Keratinocyte (primary cell): Measurements from ENCODE around the gene SEC22A. TPM values are rescaled to one million over a fixed set of nuclear protein-coding genes. Genes with fewer than 3 reads are reported as not detected.

ENCODE experiments used
- DNase-seq: peaks from one replicate; pipeline ENCODE4 v3.0.0-alpha.2; 2011; ENCODE audit warnings: low read depth, missing footprints, low spot score
- FAIRE-seq: peaks from 2 replicates; lab custom pipeline; 2011; peaks lifted over from hg19 to GRCh38; lab: Jason Lieb, UNC
- H2AFZ ChIP-seq: 2 replicates; pipeline ENCODE4 v1.6.0; 2012; ENCODE audit warnings: low read length, control low read depth, inconsistent platforms; ENCODE audit not compliant: control insufficient read depth
- H3K27ac ChIP-seq: 2 replicates; pipeline ENCODE4 v1.5.1; 2011; ENCODE audit warnings: low read length; ENCODE audit not compliant: control insufficient read depth, insufficient read depth
- H3K27me3 ChIP-seq: 3 replicates; pipeline ENCODE4 v1.6.0; 2011; ENCODE audit warnings: low read length; ENCODE audit not compliant: control insufficient read depth, insufficient read depth; ENCODE audit errors: extremely low read depth
- H3K36me3 ChIP-seq, 2 experiments: 2 replicates in 1 of 2; 3 replicates in 1 of 2; pipeline ENCODE4 v1.5.1; 2011; ENCODE audit warnings: low read length in 2 of 2, mild to moderate bottlenecking in 1 of 2; ENCODE audit not compliant: control insufficient read depth in 2 of 2, insufficient read depth in 2 of 2; ENCODE audit errors: extremely low read depth in 1 of 2
- H3K4me1 ChIP-seq: 3 replicates; pipeline ENCODE4 v1.5.1; 2011; ENCODE audit warnings: low read length; ENCODE audit not compliant: control insufficient read depth, insufficient read depth; ENCODE audit errors: extremely low read depth
- H3K4me2 ChIP-seq: 3 replicates; pipeline ENCODE4 v1.6.0; 2011; ENCODE audit warnings: low read depth, low read length; ENCODE audit not compliant: control insufficient read depth, insufficient read depth; ENCODE audit errors: extremely low read depth
- H3K4me3 ChIP-seq, 3 experiments: fragments of 200-600 bp in 1 of 3; sonication (generic) in 1 of 3; 2 replicates in 2 of 3; 3 replicates in 1 of 3; pipeline ENCODE4 v1.5.1; 2011 to 2016; ENCODE audit warnings: low read length in 3 of 3, mild to moderate bottlenecking in 3 of 3, control low read depth in 2 of 3, inconsistent platforms in 1 of 3, low read depth in 1 of 3, mixed read lengths in 1 of 3, mixed run types in 1 of 3, moderate library complexity in 1 of 3; ENCODE audit not compliant: control insufficient read depth in 2 of 3, insufficient read depth in 2 of 3; ENCODE audit errors: extremely low read depth in 1 of 3
- H3K79me2 ChIP-seq: 2 replicates; pipeline ENCODE4 v1.6.0; 2012; ENCODE audit warnings: low read length; ENCODE audit not compliant: control insufficient read depth, insufficient read depth
- H3K9ac ChIP-seq: 3 replicates; pipeline ENCODE4 v1.6.0; 2011; ENCODE audit warnings: low read length; ENCODE audit not compliant: control insufficient read depth, insufficient read depth; ENCODE audit errors: extremely low read depth
- H3K9me1 ChIP-seq: 3 replicates; pipeline ENCODE4 v1.6.0; 2011; ENCODE audit warnings: low read length; ENCODE audit not compliant: control insufficient read depth, insufficient read depth; ENCODE audit errors: extremely low read depth
- H3K9me3 ChIP-seq: 2 replicates; pipeline ENCODE4 v1.5.1; 2012; ENCODE audit warnings: low read depth, low read length; ENCODE audit not compliant: control insufficient read depth
- H4K20me1 ChIP-seq: 3 replicates; pipeline ENCODE4 v1.6.0; 2011; ENCODE audit warnings: low read length; ENCODE audit not compliant: control insufficient read depth, insufficient read depth; ENCODE audit errors: extremely low read depth
- EZH2 ChIP-seq: IDR thresholded peaks from one replicate; pipeline ENCODE4 v1.6.1; 2012; ENCODE audit warnings: inconsistent platforms, mild to moderate bottlenecking, low read length, moderate library complexity
- dilution Hi-C: fragments of 300-500 bp; cut with MboI; formaldehyde crosslinking; loops from one replicate; pipeline ENCODE4 v1.7.0; 2020; ENCODE audit warnings: low sequenced_read_pairs; ENCODE audit not compliant: extremely low pct_ligation_motif_present
- polyA plus RNA-seq, 5 experiments: library from polyadenylated mRNA; depleted of rRNA in 3 of 5; stranded (reverse) in 3 of 5; stranded (forward) in 1 of 5; unstranded in 1 of 5; fragments of >200 nt; gene quantifications; 1 replicate in 1 of 5; 2 replicates in 3 of 5; 3 replicates in 1 of 5; pipeline versions ENCODE4 v1.2.1 to v1.2.3, GENCODE V29; 2011 to 2012; ENCODE audit warnings: missing spikeins in 2 of 5, low read depth in 1 of 5, low replicate concordance in 1 of 5
- TF ChIP-seq, protein P1 (sequence below), 3 experiments: IDR thresholded peaks in 1 of 3; conservative IDR thresholded peaks in 1 of 3; optimal IDR thresholded peaks in 1 of 3; 2 replicates in 2 of 3; 3 replicates in 1 of 3; pipeline versions ENCODE3 to v1.5.1; 2011; ENCODE audit warnings: low read length in 3 of 3, mild to moderate bottlenecking in 3 of 3, moderate library complexity in 2 of 3, control low read depth in 1 of 3, inconsistent platforms in 1 of 3; ENCODE audit not compliant: insufficient read depth in 2 of 3; ENCODE audit errors: extremely low read depth in 1 of 3

The SEC22A gene
- polyA plus RNA-seq, 1 donor (not counting 4 experiments of a cell fraction or from before 2014, with no cell fraction given), result 32.9 TPM

DNA sequence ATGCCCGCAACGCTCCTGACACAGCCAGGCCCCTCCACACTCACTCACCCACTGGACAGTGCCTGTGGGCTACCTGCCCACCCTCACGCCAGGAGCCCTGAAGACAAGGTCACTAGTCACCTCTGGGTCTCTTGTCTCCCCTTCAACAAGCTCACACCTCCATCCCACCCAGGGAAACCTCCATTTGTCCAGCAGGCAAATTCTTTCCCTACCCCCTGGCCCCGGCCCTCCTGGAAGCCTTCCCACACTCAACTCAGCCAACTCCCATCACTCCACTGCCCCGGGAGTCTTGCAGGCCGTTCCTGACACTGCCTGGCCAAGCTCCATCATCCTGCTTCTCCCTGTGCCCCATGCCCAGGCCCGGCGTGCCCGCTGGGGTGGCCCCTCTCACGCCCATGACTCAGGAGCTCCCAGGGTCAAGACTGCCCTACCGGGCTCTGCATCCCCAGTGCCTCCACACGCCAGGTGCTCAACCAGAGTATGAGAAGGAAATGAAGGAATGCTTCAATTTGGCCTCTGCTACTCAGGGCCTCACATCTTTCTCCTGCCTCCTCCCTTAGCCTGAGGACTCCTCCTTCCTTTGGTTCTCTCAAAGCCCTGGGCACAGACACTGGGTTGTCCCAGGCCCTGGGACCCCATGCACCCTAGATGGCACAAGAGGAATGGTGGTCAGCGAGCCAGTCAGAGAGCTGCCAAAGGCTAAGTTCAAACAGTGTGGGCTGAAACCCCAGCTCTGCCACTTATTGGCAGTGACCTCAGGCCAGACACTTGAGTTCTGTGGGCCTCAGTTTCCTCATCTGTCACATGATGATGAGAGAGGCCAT lies 88.6 kb downstream of the SEC22A start:
- no peak overlapping the region for H3K27ac ChIP-seq
- dilution Hi-C loops, result no loop called here
- H3K27me3 ChIP-seq, result peaks cover 10% of the 10 kb centered on the region
- TF ChIP-seq, protein P1, sequence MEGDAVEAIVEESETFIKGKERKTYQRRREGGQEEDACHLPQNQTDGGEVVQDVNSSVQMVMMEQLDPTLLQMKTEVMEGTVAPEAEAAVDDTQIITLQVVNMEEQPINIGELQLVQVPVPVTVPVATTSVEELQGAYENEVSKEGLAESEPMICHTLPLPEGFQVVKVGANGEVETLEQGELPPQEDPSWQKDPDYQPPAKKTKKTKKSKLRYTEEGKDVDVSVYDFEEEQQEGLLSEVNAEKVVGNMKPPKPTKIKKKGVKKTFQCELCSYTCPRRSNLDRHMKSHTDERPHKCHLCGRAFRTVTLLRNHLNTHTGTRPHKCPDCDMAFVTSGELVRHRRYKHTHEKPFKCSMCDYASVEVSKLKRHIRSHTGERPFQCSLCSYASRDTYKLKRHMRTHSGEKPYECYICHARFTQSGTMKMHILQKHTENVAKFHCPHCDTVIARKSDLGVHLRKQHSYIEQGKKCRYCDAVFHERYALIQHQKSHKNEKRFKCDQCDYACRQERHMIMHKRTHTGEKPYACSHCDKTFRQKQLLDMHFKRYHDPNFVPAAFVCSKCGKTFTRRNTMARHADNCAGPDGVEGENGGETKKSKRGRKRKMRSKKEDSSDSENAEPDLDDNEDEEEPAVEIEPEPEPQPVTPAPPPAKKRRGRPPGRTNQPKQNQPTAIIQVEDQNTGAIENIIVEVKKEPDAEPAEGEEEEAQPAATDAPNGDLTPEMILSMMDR (optimal IDR thresholded peaks at IDR 0.05 in 1 of 3, IDR thresholded peaks at IDR 0.05 in 1 of 3, conservative IDR thresholded peaks at IDR 0.05 in 1 of 3; ENCODE audit: extremely low read depth in 1 of 3, insufficient read depth in 2 of 3, low read length in 3 of 3), result no peak
- TF ChIP-seq EZH2, result no peak
- H3K4me1 ChIP-seq, result no peaks in the 10 kb centered on the region
- H4K20me1 ChIP-seq, result peaks cover 2% of the 10 kb centered on the region
- H3K79me2 ChIP-seq, result no peaks in the 10 kb centered on the region
- H3K4me3 ChIP-seq, result no peak overlapping the region
- DNase-seq (no peak), FAIRE-seq (no peak)
- H2AFZ ChIP-seq, result no peak overlapping the region
- no peaks in the 10 kb centered on the region for H3K9me3 ChIP-seq
- H3K36me3 ChIP-seq, result no peaks in the 10 kb centered on the region
- H3K9me1 ChIP-seq, result no peaks in the 10 kb centered on the region
- H3K9ac ChIP-seq, result no peak overlapping the region
- no peak overlapping the region for H3K4me2 ChIP-seq

DNA sequence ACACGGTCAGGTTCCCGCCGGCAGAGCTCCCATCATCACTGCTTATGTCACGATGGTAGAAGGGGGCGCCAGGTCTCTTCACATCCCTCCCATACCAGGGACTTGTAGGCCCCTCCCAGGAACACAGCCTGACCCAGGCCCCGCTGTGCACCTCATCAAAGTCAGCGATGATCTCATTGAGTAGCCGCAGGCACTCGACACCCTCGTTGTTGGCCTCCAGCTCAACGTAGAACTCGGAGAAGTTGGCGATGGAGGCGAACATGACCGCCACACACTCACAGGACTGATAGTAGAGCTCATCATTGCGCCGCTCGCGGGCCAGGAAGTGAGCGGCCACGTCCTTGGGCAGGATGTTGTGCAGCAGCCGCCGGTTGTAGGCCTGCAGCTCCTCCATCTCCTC lies 89.2 kb downstream of the SEC22A start:
- H3K4me2 ChIP-seq, result no peak overlapping the region
- H3K27ac ChIP-seq, result no peak overlapping the region
- no peaks in the 10 kb centered on the region for H3K79me2 ChIP-seq
- no peak for FAIRE-seq
- no peak overlapping the region for H2AFZ ChIP-seq
- no peaks in the 10 kb centered on the region for H3K4me1 ChIP-seq
- no peak overlapping the region for H3K4me3 ChIP-seq
- no peaks in the 10 kb centered on the region for H3K9me1 ChIP-seq
- DNase-seq, result no peak
- H3K9ac ChIP-seq, result no peak overlapping the region
- no peaks in the 10 kb centered on the region for H3K36me3 ChIP-seq
- TF ChIP-seq, protein P1 (optimal IDR thresholded peaks at IDR 0.05 in 1 of 3, IDR thresholded peaks at IDR 0.05 in 1 of 3, conservative IDR thresholded peaks at IDR 0.05 in 1 of 3; ENCODE audit: extremely low read depth in 1 of 3, insufficient read depth in 2 of 3, low read length in 3 of 3), result no peak
- no peak for TF ChIP-seq EZH2
- dilution Hi-C loops, result no loop called here
- no peaks in the 10 kb centered on the region for H3K9me3 ChIP-seq
- peaks cover 10% of the 10 kb centered on the region for H3K27me3 ChIP-seq
- peaks cover 2% of the 10 kb centered on the region for H4K20me1 ChIP-seq
